Prostate gland (tissue), 2 donors: ENCODE measurements around the gene BBOX1. TPM values are rescaled to one million over a fixed set of nuclear protein-coding genes. Genes with fewer than 3 reads are reported as not detected.

Experiments
- DNase-seq: peaks from one replicate; pipeline ENCODE4 v3.0.0-alpha.2; 2019; ENCODE audit warnings: low spot score
- H3K27ac ChIP-seq, 2 donors: fragments of 200-600 bp; sonication (generic); 2 replicates each; pipeline ENCODE4 v1.5.1; 2017 to 2019
- H3K27me3 ChIP-seq: fragments of 200-600 bp; sonication (generic); replicated peaks from 2 replicates; pipeline ENCODE4 v1.5.1; 2019; ENCODE audit not compliant: insufficient read depth
- H3K36me3 ChIP-seq, 2 donors: fragments of 200-600 bp; sonication (generic); 1 replicate in 1 of 2; 2 replicates in 1 of 2; pipeline versions ENCODE4 v1.5.1 to v1.8.1; 2017 to 2019
- H3K4me1 ChIP-seq: fragments of 200-600 bp; sonication (generic); replicated peaks from 2 replicates; pipeline ENCODE4 v1.5.1; 2019
- H3K4me3 ChIP-seq, 2 donors: fragments of 200-600 bp; sonication (generic); 2 replicates each; pipeline ENCODE4 v1.5.1; 2017 to 2019
- H3K9me3 ChIP-seq: fragments of 200-600 bp; sonication (generic); 2 replicates; pipeline ENCODE4 v1.5.1; 2017
- CTCF ChIP-seq, 4 experiments: fragments of 200-600 bp in 2 of 4; fragments of 450-650 bp in 2 of 4; sonication (generic) in 2 of 4; IDR thresholded peaks; 1 replicate in 3 of 4; 2 replicates in 1 of 4; pipeline ENCODE4 v1.5.1; 2016 to 2019; ENCODE audit warnings: antibody characterized with exemption in 4 of 4, mild to moderate bottlenecking in 2 of 4, moderate library complexity in 2 of 4
- POLR2A ChIP-seq: fragments of 450-650 bp; IDR thresholded peaks from one replicate; pipeline ENCODE4 v1.6.1; 2016; ENCODE audit warnings: antibody characterized with exemption, mild to moderate bottlenecking
- POLR2AphosphoS5 ChIP-seq: sonication (generic); formaldehyde crosslinking; IDR thresholded peaks from one replicate; pipeline ENCODE4 v1.6.1; 2017; ENCODE audit warnings: antibody characterized with exemption
- WGBS: methylation state at CpG from one replicate; pipeline ENCODE4 v1.1.5; 2018; 5-methylcytosine and 5-hydroxymethylcytosine counted together
- intact Hi-C: fragments of 100-400 bp; cut with DNase I; formaldehyde crosslinking; loops from one replicate; pipeline ENCODE4 v1.14.2; 2022
- total RNA-seq, 2 donors: library from RNA; depleted of rRNA; stranded (reverse); fragments of >200 nt; gene quantifications; one replicate each; pipeline ENCODE4 v1.1.0, GENCODE V29; 2016

Gene BBOX1
- total RNA-seq, 2 donors from 2014 or later: 1.0 TPM; not detected in 1

DNA sequence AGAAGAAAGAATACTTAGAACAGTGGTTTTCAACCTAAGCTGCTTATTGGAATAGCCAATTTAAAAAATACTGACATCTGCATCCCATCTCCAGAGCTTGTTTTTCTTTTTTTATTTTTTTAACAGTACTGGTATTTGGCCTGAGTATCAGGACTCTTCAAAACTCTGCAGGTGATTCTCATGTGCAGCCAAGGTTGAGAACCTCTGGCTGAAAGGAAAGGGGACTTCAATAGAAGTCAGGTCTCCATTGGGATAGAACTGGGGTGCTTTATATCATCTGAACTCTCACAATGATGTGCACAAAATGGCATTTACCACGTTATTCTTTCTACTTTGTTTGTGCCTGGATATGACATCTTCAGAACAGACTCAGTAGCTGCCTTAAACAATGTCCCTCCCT, 55.3 kb downstream of the BBOX1 start:
- TF ChIP-seq POLR2A (no peak), CTCF (IDR thresholded peaks at IDR 0.05) (no peak), POLR2AphosphoS5 (no peak)
- no peaks in the 10 kb centered on the region for H3K27me3 ChIP-seq
- H3K27ac ChIP-seq: no peak overlapping the region
- H3K9me3 ChIP-seq: no peaks in the 10 kb centered on the region
- no peak overlapping the region for H3K4me3 ChIP-seq
- no peak for DNase-seq
- H3K4me1 ChIP-seq: no peaks in the 10 kb centered on the region
- 41% methylated on average over 1 of the region's 1 CpG for WGBS
- intact Hi-C loops: no loop called here
- no peaks in the 10 kb centered on the region for H3K36me3 ChIP-seq

GRCh38 chr11:27097551-27097950, 56.9 kb downstream of the BBOX1 start:
- Histone ChIP-seq H3K27ac (no peak overlapping the region), H3K36me3 (no peaks in the 10 kb centered on the region), H3K27me3 (no peaks in the 10 kb centered on the region), H3K4me3 (no peak overlapping the region), H3K4me1 (no peaks in the 10 kb centered on the region), H3K9me3 (no peaks in the 10 kb centered on the region)
- TF ChIP-seq POLR2AphosphoS5 (no peak), CTCF (IDR thresholded peaks at IDR 0.05) (no peak), POLR2A (no peak)
- DNase-seq: no peak
- WGBS: 36% methylated on average over 4 of the region's 4 CpGs
- intact Hi-C loops: no loop called here

GRCh38 chr11:27100534-27100933, 59.9 kb downstream of the BBOX1 start:
- TF ChIP-seq CTCF (IDR thresholded peaks at IDR 0.05) (no peak), POLR2A (no peak), POLR2AphosphoS5 (no peak)
- H3K4me3 ChIP-seq: no peak overlapping the region
- H3K36me3 ChIP-seq: no peaks in the 10 kb centered on the region
- H3K9me3 ChIP-seq: no peaks in the 10 kb centered on the region
- H3K27ac ChIP-seq: no peak overlapping the region
- intact Hi-C loops: no loop called here
- no peaks in the 10 kb centered on the region for H3K4me1 ChIP-seq
- no peaks in the 10 kb centered on the region for H3K27me3 ChIP-seq
- DNase-seq: no peak

DNA sequence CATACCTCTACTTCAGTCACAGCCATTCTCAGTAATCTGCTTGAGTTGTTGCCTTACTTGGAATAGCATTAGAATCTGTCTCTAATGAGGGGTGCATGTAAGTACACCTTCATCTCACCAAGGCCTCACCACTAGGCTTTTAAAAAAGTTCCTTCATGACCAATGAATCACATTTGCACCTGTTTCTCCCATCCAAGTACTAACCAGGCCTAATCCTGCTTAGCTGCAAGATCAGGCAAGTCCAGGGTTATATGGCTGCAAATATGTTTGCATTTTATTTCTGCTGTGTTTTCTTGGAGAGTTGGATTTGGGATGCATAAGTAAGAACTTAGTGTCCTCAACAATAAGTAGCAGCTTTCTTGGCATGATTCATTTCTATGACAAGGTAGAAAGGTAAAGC, 66.9 kb downstream of the BBOX1 start:
- DNase-seq: no peak
- no peak overlapping the region for H3K27ac ChIP-seq
- TF ChIP-seq CTCF (IDR thresholded peaks at IDR 0.05): no peak
- TF ChIP-seq POLR2AphosphoS5: no peak
- TF ChIP-seq POLR2A: no peak
- intact Hi-C loops: no loop called here
- H3K27me3 ChIP-seq: no peaks in the 10 kb centered on the region
- no peaks in the 10 kb centered on the region for H3K4me1 ChIP-seq
- H3K36me3 ChIP-seq: no peaks in the 10 kb centered on the region
- H3K9me3 ChIP-seq: no peaks in the 10 kb centered on the region
- H3K4me3 ChIP-seq: no peak overlapping the region

DNA sequence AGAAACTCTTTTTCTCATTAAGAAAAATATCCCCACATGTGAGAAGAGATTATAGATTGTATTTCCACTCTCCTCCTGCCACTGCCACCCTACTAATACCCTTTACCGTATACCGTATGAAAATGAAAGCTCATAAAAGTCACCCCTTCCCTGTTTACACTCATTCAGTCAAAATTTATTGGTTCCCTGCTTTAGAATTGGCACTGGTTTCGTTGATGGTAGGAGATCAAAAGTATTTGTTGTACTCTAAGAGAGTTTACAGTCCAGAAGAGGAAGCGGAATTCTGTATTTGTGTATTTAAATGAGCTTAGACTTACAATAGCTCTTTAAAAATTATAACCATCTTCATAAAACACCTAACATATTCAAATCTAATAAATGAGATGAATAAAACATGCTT, 68.2 kb downstream of the BBOX1 start:
- Histone ChIP-seq H3K27me3 (no peaks in the 10 kb centered on the region), H3K27ac (no peak overlapping the region), H3K36me3 (no peaks in the 10 kb centered on the region), H3K4me3 (no peak overlapping the region), H3K9me3 (no peaks in the 10 kb centered on the region), H3K4me1 (no peaks in the 10 kb centered on the region)
- WGBS: 9% methylated on average over 4 of the region's 4 CpGs
- intact Hi-C loops: no loop called here
- DNase-seq: no peak
- TF ChIP-seq POLR2A: no peak
- TF ChIP-seq POLR2AphosphoS5: peak; percentile 57
- no peak for TF ChIP-seq CTCF (IDR thresholded peaks at IDR 0.05)
